Hepatocyte (in vitro differentiated cells): ENCODE data around the gene RBM17.

Source experiments
- CTCF ChIP-seq: fragments of 200-600 bp; sonication (generic); IDR thresholded peaks from 2 replicates; pipeline ENCODE4 v1.5.1; 2016; ENCODE audit warnings: antibody characterized with exemption, mild to moderate bottlenecking; ENCODE audit not compliant: poor library complexity
- EZH2 ChIP-seq: fragments of 200-600 bp; sonication (generic); IDR thresholded peaks from 2 replicates; pipeline ENCODE4 v1.6.1; 2016; ENCODE audit warnings: antibody characterized with exemption, mild to moderate bottlenecking, borderline replicate concordance
- EZH2phosphoT487 ChIP-seq: fragments of 200-600 bp; sonication (generic); IDR thresholded peaks from one replicate; pipeline ENCODE4 v1.6.1; 2018; ENCODE audit warnings: antibody characterized with exemption, mild to moderate bottlenecking, low read depth, moderate library complexity; ENCODE audit not compliant: unreplicated experiment, severe bottlenecking

GRCh38 chr10:6130848-6131470 lies 42.1 kb downstream of the RBM17 start:
- TF ChIP-seq CTCF (no peak), EZH2phosphoT487 (no peak), EZH2 (no peak)
